Gastrocnemius medialis (tissue), 4 donors: ENCODE results near the gene ZNF473.

Source experiments
- CTCF ChIP-seq, 5 experiments: fragments of 450-650 bp in 3 of 5; fragments of 200-600 bp in 2 of 5; sonication (generic) in 2 of 5; IDR thresholded peaks in 4 of 5; conservative IDR thresholded peaks in 1 of 5; 1 replicate in 4 of 5; 2 replicates in 1 of 5; pipeline ENCODE4 v1.5.1; 2016 to 2019; ENCODE audit warnings: antibody characterized with exemption in 5 of 5, mild to moderate bottlenecking in 3 of 5, moderate library complexity in 3 of 5
- POLR2A ChIP-seq, 2 donors: fragments of 450-650 bp; IDR thresholded peaks; one replicate each; pipeline ENCODE4 v1.6.1; 2017; ENCODE audit warnings: antibody characterized with exemption in 2 of 2, mild to moderate bottlenecking in 2 of 2, moderate library complexity in 2 of 2

- TF ChIP-seq POLR2A (IDR thresholded peaks at IDR 0.05) (no peak), CTCF (IDR thresholded peaks at IDR 0.05 in 4 of 5, conservative IDR thresholded peaks at IDR 0.05 in 1 of 5) (no peak)
These were observed 17.9 kb upstream of the ZNF473 start for GRCh38 chr19:50007947-50008346.
